Fibroblast of peridontal ligament (primary cell): ENCODE measurements around the gene VPS26A.

Source experiments
- DNase-seq: peaks from one replicate; pipeline ENCODE4 v3.0.0-alpha.2; 2010; ENCODE audit errors: extremely low read depth

Gene VPS26A

DNA sequence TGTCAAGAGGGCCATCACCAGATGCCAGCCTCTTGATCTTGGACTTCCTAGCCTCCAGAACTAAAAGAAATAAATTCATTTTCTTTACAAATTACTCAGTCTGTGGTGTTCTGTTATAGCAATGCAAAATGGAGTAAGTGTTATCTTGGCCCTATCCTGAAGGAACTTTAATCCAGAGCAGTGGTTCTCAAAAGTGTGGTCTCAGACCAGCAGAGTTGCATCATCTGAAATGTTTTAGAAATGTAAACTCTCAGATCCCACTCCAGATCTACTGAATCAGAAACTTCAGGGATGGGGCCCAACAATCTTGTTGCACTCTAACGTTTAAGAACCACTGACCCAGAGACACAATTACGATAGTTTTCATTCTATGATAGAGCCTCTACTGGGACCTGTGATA, 52.8 kb downstream of the VPS26A start:
- DNase-seq = no peak

DNA sequence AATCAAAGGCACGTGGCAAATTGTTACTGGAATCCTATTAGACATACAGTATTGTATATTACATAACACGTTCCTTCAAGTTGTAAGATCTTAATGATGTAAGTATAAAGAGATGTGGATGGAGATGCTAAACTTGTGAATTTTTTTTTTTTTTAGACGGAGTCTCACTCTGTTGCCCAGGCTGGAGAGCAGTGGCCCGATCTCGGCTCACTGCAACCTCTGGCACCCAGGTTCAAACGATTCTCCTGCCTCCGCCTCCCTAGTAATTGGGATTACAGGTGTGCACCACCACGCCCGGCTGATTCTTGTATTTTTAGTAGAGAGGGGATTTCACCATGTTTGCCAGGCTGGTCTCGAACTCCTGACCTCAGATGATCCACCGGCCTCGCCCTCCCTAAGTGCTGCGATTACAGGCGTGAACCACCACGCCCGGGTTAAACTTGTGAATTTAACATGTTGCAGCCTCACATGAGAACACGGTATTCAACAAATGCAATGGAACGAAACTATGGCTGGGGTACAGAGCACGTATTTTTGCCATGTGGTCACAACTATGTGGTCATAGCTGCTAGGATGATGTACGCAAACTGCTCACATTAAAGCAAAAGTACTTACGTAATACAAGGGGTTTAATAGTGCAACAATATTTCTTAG, 55.2 kb downstream of the VPS26A start:
- DNase-seq = no peak

DNA sequence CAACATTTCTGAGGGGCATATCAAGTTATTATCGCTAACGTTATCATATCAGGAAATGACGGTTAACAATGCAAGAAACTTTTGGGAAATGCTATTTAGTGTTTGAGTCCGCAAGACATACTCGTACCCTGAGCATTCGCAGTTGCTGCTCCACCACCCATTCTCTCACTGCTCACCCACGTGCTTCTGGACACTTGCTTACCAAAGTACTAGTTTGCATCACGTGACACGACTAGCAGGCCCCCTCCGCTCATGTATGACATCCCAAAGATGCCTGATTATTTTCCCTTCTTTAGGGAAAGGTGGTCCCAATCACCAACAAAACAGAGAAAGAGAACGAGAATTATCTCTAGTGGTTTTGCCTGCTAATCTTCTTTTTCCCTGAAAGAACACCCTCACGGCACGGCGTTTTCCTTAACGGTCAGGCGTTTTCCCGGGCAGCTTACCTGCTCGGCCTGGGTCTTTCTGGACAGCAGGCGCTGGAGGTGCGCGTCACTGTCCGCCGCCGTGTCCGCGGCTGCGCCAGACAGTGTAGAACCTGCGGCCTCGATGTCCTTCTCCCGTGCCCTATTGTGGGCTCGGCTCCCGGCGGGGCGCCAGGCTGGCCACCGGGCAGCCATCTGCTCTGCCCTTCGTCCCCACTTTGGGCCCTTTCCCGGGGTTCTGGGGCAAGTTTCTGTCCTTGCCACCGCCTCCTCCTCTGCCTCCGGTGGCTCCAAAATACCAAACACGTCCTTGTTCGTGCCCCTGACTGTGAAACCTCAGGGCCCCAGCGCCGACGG, 56.0 kb downstream of the VPS26A start, which contains the start of gene SUPV3L1:
Gene SUPV3L1, plus strand, starts transcription at position 492 of the 782 bp plus-strand sequence. Its CDS starts 58 bp downstream, at position 550.
- peak; percentile 98 for DNase-seq

DNA sequence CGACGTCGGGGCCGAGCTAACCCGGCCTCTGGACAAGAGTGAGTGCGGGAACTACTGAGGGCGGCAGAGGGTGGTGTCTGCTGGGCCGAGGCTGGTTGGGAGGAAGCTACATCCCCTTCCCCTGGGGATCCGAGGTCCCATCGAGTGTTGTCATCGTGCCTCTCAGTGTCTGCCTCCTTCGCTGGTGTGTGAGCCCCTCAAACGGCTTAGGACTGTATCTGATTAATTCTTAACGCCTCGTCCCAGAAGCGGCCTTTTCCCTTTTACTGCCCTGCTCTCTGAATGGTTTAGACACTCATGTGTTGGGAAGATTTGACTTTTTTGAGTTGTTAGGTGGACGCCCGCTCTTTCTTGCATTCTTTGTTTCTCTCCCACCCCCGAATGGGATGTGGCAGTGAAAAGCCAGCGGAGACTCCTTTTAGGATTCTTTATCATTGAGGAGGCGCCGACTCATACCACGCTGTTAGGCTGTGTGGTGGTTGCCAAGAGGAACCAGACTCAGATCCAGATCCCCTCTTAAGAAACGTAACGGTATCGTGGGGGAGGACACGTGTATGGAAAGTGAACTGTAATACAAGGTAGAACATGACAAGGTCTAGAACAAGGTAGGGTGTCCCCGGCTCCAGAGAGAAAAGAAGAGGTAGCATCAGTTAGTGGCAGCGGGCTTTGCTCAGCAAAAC, 56.7 kb downstream of the VPS26A start:
- peak; percentile 10 for DNase-seq

DNA sequence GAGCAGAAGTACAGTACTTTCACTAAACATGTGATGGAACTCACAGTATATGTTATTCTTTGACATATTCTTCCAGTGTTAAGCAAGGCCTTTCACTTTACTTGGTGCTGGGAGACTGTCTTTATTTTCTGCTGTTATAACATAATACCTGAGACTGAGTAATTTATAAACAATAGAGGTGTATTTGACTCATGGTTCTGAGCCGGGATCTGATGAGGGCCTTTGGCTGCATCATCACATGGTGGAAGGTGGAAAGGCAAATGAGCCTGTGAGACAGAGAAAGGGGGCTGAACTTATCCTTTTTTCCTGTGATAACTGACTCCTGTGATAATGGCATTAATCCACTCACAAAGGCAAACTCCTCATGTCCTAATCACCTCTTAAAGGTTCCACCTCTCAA, 57.5 kb downstream of the VPS26A start:
- no peak for DNase-seq

DNA sequence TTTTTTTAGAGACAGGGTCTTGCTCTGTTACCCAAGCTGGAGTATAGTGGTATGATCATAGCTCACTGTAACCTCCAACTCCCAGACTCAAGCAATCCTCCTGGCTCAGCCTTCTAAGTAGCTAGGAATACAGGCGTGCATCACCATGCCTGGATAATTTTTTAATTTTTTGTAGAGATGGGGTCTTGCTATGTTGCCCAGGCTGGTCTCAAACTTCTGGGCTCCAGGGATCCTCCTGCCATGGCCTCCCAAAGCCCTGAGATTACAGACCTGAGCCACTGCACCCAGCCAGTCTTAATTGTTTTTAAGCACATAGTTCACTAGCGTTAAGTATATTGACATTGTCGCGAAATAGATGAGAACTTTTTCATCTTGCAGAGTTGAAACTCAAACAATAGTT, 58.0 kb downstream of the VPS26A start:
- DNase-seq = no peak

DNA sequence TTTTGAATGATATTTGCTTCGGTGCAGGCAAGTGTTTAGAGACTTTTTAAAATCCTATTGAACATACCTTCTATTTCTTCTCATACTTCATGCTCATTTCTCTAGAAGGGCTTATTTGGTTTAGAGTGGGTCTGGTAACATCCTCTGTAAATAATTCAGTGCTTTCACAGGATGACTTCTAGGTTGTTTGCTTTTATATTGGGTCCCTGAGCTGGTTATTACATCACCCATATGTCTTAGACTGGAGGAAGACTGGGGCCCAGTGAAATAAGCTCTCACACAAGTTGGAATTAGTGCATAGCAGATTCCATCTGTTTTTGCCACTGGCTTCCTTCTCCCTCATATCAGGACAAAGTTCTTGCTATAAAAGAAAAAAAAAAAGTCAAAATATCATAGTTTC, 62.5 kb downstream of the VPS26A start:
- no peak for DNase-seq

DNA sequence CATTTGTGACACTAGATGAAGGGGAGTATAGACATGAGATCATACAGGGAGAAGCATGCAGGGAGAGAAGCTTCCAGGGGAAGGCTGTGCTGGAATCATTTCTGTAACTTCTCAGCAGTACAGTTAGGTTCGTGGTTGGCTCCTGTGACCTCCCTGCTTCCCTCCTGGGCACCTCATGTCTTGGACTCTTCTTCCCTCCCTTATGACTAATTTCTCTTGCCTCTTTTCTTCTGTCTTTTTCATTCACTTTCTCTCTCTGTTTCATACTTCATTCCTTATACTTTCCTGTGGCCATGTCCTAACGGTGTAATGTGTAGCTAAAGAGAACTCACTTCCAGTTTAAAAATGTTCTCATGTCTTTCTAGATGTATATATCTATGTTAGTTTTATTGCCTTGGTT, 77.1 kb downstream of the VPS26A start:
- DNase-seq = no peak

DNA sequence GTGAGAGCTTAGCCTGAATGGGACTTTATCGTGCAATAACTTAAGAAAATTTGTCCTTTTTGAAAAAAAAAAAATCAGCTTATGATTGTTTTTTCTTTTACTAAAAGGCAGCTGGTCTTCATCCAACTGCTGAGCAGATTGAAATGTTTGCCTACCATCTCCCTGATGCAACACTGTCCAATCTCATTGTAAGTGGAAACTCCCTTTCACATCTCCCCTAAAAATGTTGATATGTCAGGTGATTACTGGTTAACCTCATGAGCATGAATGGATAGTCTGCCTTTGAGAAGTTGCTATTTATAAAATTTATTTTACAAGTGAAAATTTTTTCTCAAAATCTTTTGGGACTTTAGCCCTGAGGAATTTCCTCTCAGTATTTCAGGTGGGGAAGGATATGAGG, 78.4 kb downstream of the VPS26A start:
- peak; percentile 85 for DNase-seq

DNA sequence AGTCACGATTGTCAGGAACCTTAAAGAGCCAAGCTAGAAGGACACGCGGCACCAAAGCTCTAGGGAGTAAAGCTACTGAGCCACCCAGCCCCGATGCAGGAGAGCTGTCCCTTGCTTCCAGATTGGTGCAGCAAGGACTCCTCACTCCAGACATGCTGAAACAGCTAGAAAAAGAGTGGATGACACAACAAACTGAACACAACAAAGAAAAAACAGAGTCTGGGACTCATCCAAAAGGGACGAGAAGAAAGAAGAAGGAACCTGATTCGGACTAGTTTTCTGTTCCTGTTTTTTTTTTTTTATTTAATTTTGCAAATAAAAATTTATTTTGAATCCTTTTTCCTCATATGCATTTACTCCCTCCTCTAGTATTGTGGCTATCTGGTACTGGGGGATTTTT, 84.8 kb downstream of the VPS26A start:
- DNase-seq = no peak

DNA sequence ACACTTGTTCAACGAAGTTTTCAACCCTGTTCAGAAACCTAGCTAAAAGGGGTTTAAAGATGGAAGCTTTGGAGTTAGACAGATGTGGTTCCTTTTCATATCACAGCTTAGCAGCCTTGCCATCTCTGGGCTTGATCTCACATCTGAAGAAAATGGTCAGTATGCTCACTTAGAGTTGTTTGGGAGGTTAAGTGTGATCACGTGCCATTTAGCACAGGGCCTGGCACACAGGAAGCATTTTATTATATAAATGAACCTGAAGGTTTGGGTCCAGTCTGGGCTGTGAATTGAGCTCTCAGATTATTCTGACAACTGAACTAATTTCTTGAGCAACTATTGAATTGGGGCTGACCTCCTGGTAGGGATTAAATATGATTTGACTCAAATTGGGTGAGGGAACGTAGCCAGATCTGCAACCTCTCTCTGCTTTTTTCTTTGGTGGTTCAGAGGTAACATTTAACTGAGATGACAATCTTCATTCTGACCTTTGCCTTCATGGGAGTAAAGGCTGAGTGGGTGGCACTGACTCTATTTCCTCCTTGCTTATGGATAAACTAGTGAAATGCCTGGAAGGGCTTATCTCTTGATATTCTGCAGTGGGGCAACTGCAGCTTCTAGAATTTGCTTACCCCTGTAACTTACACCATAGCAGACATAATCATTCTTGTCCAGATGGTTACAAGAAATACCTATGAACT, 86.0 kb downstream of the VPS26A start:
- no peak for DNase-seq

DNA sequence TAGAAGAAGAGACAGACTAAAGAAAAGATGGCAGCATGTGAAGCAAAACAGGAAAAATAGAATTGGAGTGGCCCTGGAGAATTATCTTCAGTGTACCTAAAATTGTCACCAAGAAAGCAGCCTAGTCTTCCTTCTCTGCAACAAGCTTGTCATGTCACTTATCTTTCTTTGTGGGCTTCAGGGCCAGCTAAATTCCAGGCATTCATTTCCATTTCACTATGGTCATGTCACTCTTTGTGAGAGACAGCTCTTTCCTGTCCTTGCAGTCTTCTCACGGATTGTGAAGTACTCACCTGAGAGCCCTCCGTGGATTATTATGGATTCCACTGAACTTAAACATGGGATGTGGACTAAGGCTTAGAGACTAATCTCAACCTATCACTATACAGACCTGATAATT, 87.1 kb downstream of the VPS26A start:
- no peak for DNase-seq

DNA sequence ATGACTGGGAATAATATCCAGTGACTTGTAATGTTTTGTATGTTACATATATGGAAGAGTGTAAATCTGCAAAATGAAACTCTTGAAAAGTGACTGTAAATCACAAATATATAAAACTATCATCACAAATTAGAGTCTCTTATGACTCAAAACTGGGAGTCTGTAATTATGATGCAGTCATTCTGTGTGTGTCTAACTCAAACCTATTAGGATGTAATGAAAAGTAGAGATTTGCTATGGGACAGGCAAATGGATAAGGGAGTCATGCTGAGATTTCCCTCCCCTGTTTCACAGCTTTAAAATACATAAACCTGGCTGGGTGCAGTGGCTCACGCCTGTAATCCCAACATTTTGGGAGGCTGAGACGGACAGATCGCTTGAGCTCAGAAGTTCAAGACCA, 87.5 kb downstream of the VPS26A start:
- no peak for DNase-seq

DNA sequence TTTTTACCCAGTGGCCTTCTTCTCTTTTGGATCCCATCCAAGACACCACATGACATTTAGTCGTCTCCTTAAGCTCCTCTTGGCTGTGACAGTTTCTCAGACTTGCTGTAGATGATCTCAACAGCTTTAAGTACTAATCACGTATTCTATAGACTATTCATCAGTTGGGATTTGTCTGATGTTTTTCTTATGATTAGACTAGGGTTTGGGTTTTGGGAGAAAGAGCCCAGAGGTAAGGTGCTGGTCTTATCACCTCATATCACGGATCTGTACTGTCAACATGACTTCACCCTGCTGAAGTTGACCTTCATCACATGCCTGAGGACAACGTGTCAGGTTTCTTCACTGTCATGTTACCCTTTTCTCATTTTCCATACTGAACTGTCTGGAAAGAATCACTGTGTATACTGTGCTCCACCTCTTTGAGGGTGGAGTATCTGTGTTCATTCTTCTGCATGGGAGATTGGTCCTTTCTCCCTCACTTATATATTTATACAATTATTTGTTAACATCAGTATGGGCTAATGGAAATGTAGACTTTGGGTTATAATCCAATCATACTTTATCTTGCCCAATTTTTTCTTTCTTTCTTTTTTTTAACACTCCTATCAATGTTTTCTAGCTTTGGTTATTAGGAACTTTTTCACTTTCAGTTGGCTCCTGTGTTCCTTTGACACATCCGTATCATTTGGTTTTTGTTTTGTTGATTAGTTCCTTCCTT, 89.8 kb downstream of the VPS26A start:
- no peak for DNase-seq

DNA sequence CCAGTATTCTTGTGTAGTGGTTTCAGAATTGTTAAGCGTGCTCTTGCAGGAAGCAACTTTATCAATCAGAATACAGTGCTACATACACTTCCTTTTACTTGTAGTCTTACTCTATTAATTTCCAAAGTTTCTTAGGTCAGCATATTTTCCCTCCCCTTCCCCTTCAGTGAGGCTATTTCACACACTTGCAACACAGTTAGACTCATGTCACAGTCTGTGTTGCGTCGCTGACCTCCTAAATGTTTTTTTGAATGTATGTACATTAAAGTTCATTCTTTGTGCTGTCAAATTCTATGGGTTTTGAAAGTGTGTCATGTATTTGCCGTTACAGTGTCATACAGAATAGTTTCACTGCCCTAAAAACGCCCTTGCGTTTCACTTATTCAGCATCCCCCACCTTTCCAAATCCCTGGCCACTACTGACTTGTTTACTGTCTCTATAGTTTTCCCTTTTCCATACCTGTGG, 90.7 kb downstream of the VPS26A start:
- no peak for DNase-seq

DNA sequence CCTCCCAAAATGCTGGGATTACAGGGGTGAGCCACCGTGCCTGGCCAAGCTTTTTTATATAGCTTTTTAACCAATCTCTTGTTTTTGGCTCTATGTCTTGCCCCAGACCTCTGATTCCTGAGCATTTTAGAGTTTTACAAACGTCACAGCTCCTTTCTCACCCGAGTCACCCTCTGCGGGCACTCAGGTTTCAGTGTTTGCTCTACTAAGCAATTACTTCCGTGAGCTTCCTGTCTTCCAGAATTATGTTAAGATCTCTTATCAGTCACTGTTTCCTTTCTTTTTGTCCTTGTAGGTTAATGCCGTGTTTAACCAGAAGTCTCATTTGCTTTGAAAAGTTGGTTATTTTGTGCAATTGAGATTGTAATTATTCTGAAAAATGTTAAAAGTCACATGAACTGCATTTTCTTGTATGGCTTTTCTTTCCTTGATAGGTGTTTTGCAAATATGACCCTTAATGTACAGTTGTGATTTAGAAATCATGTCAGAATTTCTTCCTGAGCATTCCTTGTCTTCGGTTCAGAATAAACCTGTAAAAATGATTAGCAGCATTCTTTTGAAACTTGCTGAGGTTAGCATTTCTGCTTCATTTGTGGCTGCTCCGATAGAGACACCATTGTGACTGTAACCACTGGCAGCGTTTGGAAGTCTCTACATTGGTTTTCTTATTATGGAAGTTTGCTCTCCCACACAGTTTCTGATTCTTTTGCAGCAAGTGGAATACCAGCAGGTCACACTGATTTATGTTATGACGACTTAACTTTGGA, 91.6 kb downstream of the VPS26A start:
- DNase-seq = no peak

DNA sequence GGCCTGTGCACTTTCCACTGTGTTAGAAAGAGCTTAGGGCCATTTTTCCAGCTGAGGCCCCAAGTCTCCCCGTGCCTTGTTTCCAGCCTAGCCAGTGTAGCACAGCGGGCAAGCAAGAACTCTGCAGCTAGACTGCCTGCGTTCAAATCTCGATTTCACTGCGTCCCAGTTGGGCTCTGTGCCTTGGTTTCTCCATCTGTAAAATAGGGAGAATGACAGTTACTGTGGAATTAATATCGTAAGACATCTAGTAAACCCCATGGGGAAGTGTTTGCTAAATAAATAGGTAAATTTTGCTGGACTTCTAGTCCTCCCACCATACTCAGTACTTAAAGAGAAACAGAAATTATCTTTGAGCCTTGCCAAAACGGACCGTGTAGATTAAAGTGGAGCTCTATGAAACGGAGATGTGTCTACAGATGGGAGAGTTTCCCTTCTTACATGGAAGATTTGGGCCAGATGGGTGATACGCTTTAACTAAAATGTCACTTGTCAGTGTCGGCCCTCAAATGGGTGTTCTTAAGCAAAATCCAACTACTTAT, 92.7 kb downstream of the VPS26A start:
- no peak for DNase-seq

DNA sequence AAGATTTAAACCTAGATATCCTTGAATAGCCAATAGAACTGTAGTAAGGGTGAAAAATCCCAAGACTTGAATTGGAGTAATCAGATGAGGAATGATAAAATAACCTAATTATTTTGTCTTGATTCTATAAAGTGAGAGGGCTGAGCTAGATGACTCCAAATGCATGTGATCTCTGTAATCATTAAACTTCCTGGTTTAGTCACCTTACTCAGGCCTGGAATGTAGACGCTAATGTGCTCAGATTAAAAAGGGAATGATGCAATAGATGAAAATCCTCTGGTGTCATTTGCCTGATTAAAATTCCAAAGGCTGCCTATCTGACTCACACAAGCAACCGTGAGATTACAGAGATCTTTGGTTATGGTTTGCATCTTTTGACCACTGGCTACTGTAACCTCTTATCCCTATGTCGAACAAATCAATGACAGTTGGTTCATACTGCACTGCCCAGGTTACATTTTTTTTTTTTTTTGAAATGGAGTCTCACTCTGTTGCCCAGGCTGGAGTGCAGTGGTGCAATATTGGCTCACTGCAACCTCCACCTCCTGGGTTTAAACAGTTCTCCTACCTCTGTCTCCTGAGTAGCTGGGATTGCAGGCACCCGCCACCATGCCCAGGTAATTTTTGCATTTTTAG, 93.3 kb downstream of the VPS26A start:
- DNase-seq = peak; percentile 76

DNA sequence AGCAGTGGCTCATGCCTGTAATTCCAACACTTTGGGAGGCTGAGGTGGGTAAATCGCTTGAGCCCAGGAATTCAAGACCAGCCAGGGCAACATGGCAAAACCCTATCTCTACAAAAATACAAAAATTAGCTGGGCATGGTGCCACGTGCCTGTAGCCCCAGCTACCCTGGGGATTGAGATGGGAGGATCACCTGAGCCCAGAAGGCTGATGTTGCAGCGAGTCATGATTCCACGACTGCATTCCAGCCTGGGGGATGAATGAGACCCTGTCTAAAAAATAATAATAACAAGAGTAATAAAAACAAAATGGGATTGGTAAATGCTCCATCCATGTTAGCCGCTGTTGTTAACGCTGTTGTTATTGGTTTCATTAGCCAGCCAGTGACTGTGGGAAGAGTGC, 94.9 kb downstream of the VPS26A start:
- DNase-seq = no peak

DNA sequence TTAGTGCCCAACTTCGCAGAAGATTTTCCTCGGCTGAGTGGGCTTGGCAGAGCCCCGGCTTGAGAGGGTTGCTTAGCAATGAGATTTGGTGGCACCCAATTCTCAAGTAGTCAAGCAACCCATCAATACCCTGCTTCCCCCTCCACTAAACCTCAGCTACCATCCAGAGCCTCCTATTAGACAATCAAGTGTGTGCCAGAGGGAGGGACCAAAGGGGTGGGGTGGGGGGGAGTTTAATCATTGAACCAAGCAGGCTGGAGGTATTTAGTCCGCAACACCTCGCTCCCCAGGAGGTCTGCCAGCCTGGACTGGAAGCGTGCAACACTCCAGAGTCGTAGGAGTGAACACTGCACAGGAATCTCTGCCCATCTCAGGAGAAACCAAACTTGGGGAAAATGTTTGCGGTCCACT, 96.1 kb downstream of the VPS26A start, which contains the start of gene HKDC1:
Gene HKDC1, plus strand, starts transcription at position 292 of the 411 bp plus-strand sequence. Its CDS starts 104 bp downstream, at position 396.
- no peak for DNase-seq
